Ammon's horn (tissue), 1 donor: ENCODE data around the gene CHN2.

Experiments used
- DNase-seq: peaks from one replicate; pipeline ENCODE4 v3.0.0-alpha.2; 2016; ENCODE audit warnings: low spot score

Gene CHN2

GRCh38 chr7:29228289-29229011 is 33.9 kb downstream of the CHN2 start:
- no peak for DNase-seq

GRCh38 chr7:29229066-29229465 is 34.5 kb downstream of the CHN2 start:
- DNase-seq = no peak

- no peak for DNase-seq
These were observed 35.4 kb downstream of the CHN2 start for GRCh38 chr7:29229946-29230345.

- no peak for DNase-seq
These were observed 36.3 kb downstream of the CHN2 start for GRCh38 chr7:29230871-29231345.

GRCh38 chr7:29231671-29232232 is 37.2 kb downstream of the CHN2 start:
- no peak for DNase-seq

- no peak for DNase-seq
These were observed 39.9 kb downstream of the CHN2 start for GRCh38 chr7:29234438-29234837.

GRCh38 chr7:29236071-29236580 is 41.6 kb downstream of the CHN2 start:
- DNase-seq = no peak

GRCh38 chr7:29236649-29237048 is 42.1 kb downstream of the CHN2 start:
- no peak for DNase-seq

GRCh38 chr7:29237489-29237888 is 42.9 kb downstream of the CHN2 start:
- no peak for DNase-seq

- no peak for DNase-seq
These were observed 45.1 kb downstream of the CHN2 start for GRCh38 chr7:29239638-29240037.

- DNase-seq = no peak
These were observed 47.7 kb downstream of the CHN2 start for GRCh38 chr7:29242265-29242664.

GRCh38 chr7:29243910-29244655 is 49.5 kb downstream of the CHN2 start:
- no peak for DNase-seq

GRCh38 chr7:29247224-29247962 is 52.8 kb downstream of the CHN2 start:
- no peak for DNase-seq

- DNase-seq = no peak
These were observed 53.3 kb downstream of the CHN2 start for GRCh38 chr7:29247963-29248236.

GRCh38 chr7:29248713-29249382 is 54.3 kb downstream of the CHN2 start:
- DNase-seq = peak; percentile 40

GRCh38 chr7:29249383-29249750 is 54.8 kb downstream of the CHN2 start:
- no peak for DNase-seq

- no peak for DNase-seq
These were observed 55.3 kb downstream of the CHN2 start for GRCh38 chr7:29249860-29250259.

- DNase-seq = no peak
These were observed 58.6 kb downstream of the CHN2 start for GRCh38 chr7:29253225-29253624.

- DNase-seq = no peak
These were observed 60.0 kb downstream of the CHN2 start for GRCh38 chr7:29254591-29254990.

GRCh38 chr7:29255199-29255878 is 60.8 kb downstream of the CHN2 start:
- DNase-seq = no peak
